Posterior cingulate gyrus (tissue), 11 donors: ENCODE data around the gene CTNNBL1.

Experiments used
- DNase-seq, 10 donors: peaks; one replicate each; pipeline versions ENCODE4 v3.0.0 to v3.0.0-alpha.2; 2020 to 2021; ENCODE audit warnings: mixed read lengths in 3 of 10
- intact Hi-C: fragments of 100-400 bp; cut with DNase I; formaldehyde crosslinking; loops from one replicate; pipeline ENCODE4 v1.15.1; 2023

The CTNNBL1 gene

DNA sequence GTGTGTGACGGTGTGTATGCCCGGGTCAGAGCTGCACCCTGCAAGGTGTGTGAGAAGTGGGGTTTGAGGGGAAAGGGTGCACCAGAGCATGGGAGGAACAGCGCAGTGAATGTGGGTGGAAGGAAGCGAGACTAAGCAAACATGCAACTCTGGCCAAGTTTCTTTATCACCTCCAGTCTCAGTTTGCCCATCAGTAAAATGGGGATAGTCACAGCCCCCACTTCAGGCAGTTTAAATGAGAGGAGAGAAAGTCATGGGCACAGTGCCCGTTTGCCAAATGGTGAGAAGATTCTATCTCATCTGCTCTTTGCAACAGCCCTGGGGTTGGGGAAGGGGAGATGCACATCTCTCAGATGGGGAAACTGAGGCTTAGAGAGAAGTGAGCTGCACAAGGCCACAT is 196.3 kb downstream of the CTNNBL1 start:
- no peak for DNase-seq
- intact Hi-C loops: no loop called here

- no peak for DNase-seq
- intact Hi-C loops: no loop called here
Observed at GRCh38 chr20:37890643-37891042, 196.8 kb downstream of the CTNNBL1 start.

GRCh38 chr20:37892001-37892400 is 198.2 kb downstream of the CTNNBL1 start:
- intact Hi-C loops: no loop called here
- DNase-seq: no peak

- intact Hi-C loops: no loop called here
Observed at GRCh38 chr20:37893566-37894241, 199.9 kb downstream of the CTNNBL1 start.

GRCh38 chr20:37894454-37894853 is 200.6 kb downstream of the CTNNBL1 start:
- intact Hi-C loops: no loop called here

More at GRCh38 chr20:37893566-37894241, 199.9 kb downstream of the CTNNBL1 start:
- no peak for DNase-seq

DNA sequence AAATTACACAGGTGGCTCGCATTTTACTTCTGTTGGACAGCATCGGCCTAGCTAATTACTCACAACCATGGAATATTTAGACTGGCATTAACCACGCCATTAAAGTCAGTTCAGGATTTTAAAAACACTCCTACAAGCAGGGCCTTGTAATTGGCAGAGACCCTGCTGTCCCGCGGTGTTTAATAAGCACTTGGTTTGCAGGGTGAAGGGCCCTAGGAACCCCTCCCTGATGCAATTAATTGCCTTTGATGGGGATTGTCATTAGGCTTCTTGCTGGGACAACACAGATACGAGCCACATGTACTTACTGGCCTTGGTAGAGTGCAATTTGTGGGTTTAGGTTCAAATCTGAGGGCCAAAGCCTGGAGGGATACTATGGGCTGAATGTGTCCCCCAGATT is 201.3 kb downstream of the CTNNBL1 start:
- no peak for DNase-seq
- intact Hi-C loops: no loop called here

More at GRCh38 chr20:37894454-37894853, 200.6 kb downstream of the CTNNBL1 start:
- no peak for DNase-seq

GRCh38 chr20:37896932-37897548 is 203.2 kb downstream of the CTNNBL1 start:
- intact Hi-C loops: no loop called here
- no peak for DNase-seq

- intact Hi-C loops: no loop called here
- no peak for DNase-seq
Observed at GRCh38 chr20:37898233-37899104, 204.6 kb downstream of the CTNNBL1 start.

DNA sequence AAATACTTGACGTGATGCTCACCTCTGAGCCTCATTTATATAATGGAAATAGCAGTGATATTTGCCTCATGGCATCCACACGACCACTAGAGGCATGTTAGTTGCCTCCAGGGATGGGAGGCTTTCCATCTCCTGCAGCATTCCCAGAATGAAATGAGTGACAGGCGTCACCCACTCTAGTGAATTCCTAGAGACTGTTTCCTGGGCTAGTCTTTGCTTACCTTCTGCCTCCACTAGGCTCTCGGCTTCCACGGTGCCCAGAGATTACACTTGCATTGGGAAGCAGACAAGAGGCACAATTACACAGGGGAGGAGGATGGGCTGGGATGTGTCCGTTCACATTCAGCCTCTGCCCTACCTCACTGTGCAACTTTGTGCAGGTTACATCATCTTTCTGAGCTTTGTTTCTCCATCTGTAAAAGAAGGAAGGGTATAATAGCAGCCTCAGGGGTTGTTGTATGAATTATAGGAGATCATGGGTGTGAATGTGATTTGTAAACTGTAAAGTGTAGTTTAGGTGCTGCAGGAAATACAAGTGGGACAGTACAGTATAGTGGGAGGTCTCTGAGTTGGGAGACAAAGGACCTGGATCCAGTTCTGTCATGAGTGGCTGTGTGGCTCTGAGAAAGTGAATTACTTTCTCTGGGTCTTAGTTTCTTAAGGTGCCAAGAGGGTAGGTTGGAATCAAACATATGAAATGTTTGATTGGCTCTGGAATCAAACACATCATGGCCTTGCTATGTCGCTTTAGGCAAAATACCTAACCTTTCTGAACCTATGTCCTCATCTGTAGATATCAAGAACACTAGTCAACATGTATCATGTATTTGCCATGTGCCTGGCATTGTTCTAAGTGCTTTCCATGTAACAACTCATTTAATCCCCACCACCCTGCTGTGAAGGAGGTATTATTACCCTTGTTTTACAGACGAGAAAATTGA is 205.5 kb downstream of the CTNNBL1 start:
- no peak for DNase-seq
- intact Hi-C loops: no loop called here

GRCh38 chr20:37901240-37901639 is 207.4 kb downstream of the CTNNBL1 start:
- intact Hi-C loops: no loop called here
- DNase-seq: no peak

DNA sequence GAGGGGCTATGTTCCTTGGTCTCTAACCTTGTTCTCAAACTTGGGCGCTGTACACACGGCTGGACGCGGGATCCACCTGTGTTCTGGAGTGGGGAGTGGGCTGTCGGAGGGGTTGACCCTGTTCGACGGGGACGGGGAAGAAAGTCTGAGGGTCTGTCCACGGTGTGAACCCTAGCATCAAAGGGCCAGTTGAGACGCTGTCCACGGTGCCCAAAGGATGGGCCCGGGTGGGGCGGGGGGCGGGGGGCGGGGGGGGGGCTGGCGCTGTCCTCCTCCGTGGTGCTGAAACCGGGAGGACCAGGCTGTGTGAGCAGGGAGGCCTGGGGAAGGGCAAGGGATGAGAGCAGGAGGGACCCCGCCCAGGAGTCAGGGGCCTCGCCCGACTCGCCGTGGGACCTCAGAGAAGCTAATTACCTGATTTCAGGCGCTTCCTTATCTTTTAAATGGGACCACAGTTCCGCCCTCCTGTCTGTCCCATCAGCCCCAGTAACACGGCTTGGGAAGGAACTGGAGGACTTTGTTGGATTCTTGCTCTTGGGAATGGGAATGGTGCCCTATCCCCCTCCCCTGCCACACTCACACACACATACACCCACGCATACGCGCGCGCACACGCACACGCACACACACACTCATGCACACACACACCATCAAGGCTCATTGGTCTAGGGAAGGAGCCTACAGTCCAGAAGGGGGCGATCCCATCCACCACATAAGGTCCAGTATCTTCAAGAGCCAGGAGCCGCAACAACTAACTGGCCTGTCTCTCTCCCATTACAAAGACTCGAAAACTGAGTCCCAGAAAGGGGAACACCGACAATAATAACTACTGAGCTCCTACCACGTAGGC is 208.0 kb downstream of the CTNNBL1 start:
- DNase-seq: peak in 1 of 10 donors; percentile 29
- intact Hi-C loops: no loop called here

DNA sequence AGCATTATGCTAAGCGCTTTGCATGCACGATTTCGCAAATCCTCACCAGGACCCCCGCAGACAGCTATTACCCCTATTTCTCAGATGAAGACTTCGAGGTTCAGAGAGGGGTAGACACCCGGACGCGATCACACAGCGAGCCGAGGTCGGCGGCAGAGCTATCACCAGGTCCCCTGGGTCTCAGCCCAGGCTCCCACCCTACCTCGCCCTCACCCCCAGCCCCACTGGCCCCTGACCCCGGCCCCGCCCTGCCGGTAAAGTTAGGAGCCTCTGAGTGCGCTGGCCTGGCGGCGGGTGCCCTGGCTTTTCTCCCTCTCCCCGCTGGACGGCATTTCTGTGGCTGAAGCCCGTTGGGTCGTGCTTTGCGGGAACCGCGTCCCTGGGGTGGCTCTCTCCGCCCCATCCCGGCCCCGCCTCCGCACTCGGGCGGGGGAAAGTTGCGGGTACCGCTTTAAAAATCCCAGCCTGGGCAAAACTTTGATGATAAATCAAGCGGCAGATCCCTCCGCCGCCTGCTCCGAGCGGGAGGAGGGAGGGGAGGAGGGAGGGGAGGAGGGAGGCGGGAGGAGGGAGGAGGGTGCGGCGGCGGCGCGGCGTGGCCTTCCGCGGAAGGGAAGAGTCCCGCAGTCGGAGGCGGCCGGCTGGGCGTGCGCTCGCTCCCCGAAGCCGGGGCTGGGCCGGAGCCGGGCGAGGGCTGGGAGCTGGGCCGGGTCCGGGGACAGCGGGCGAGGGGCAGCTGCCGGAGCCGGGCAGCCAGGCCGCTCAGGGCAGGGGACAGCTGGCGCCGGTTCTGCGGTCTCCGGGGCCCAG is 208.9 kb downstream of the CTNNBL1 start, which contains the start of gene VSTM2L:
Gene VSTM2L, plus strand, starts transcription at position 624 of the 810 bp plus-strand sequence. CDS start 224 bp downstream, outside the sequence.
- DNase-seq: peak in 7 of 10 donors; percentile 40 to 93 (median 55)
- intact Hi-C loops: no loop called here

- DNase-seq: no peak
Observed at GRCh38 chr20:37903317-37904007, 209.6 kb downstream of the CTNNBL1 start.

GRCh38 chr20:37904008-37904642 is 210.3 kb downstream of the CTNNBL1 start:
- intact Hi-C loops: no loop called here
- peak in 1 of 10 donors; percentile 13 for DNase-seq

More at GRCh38 chr20:37903317-37904007, 209.6 kb downstream of the CTNNBL1 start:
- intact Hi-C loops: no loop called here

DNA sequence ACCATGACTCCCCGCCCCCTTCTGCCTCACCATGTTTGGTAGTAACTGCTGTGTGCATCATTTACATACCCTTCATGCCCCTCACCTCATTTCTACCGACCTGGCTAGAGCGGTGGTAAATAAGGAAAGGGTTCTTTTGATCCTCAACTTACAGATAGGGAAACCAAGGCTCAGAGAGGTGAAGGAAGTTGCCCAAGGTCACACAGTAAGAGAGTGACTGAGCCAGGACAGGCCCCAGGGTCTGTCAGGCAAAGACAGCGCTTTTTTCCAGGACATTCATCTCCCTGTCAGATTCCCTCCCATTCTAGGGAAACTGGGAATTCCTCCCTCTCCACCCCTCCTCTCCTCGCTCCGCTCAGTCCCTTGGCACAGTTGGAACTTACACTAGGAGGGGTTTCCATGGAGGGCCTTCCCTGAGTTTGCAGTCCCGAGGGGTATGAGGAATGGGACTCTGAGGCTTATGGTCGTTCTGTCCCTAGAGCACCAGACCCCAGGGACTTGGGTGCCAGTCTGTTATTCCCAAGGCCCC is 211.1 kb downstream of the CTNNBL1 start:
- intact Hi-C loops: no loop called here
- no peak for DNase-seq

GRCh38 chr20:37905671-37906613 is 212.1 kb downstream of the CTNNBL1 start:
- intact Hi-C loops: no loop called here
- no peak for DNase-seq
